Osteocyte (in vitro differentiated cells): ENCODE measurements around the gene ZNF813. TPM values are rescaled to one million over a fixed set of nuclear protein-coding genes. Genes with fewer than 3 reads are reported as not detected.

Experiments used
- DNase-seq: peaks from one replicate; pipeline ENCODE4 v3.0.0; 2021; ENCODE audit warnings: mixed read lengths; ENCODE audit not compliant: unreplicated experiment; ENCODE audit errors: extremely low spot score
- H3K27ac Mint-ChIP-seq: one replicate; pipeline ENCODE4 v1.8.0; 2021; ENCODE audit warnings: mild to moderate bottlenecking, mixed read lengths; ENCODE audit not compliant: unreplicated experiment
- H3K27me3 Mint-ChIP-seq: one replicate; pipeline ENCODE4 v1.8.0; 2021; ENCODE audit warnings: mixed read lengths; ENCODE audit not compliant: unreplicated experiment
- H3K36me3 Mint-ChIP-seq: one replicate; pipeline ENCODE4 v1.8.0; 2021; ENCODE audit warnings: mixed read lengths; ENCODE audit not compliant: unreplicated experiment
- H3K4me1 Mint-ChIP-seq: one replicate; pipeline ENCODE4 v1.8.0; 2021; ENCODE audit warnings: mixed read lengths; ENCODE audit not compliant: unreplicated experiment
- H3K4me3 Mint-ChIP-seq: one replicate; pipeline ENCODE4 v1.8.0; 2021; ENCODE audit warnings: mild to moderate bottlenecking, moderate library complexity, mixed read lengths; ENCODE audit not compliant: unreplicated experiment
- H3K9me3 Mint-ChIP-seq: one replicate; pipeline ENCODE4 v1.8.0; 2021; ENCODE audit warnings: mixed read lengths; ENCODE audit not compliant: unreplicated experiment
- total RNA-seq: library from RNA; stranded (reverse); gene quantifications from 2 replicates; pipeline ENCODE4 v1.2.1, GENCODE V29; 2021
- TF ChIP-seq, protein P1 (sequence below): fragments of 200-600 bp; sonication (generic); IDR thresholded peaks from 2 replicates; pipeline ENCODE4 v1.5.0; 2021; ENCODE audit warnings: antibody characterized with exemption, mild to moderate bottlenecking, moderate library complexity

ZNF813 gene
- total RNA-seq, 1 donor from 2014 or later, result 4.5 TPM

DNA sequence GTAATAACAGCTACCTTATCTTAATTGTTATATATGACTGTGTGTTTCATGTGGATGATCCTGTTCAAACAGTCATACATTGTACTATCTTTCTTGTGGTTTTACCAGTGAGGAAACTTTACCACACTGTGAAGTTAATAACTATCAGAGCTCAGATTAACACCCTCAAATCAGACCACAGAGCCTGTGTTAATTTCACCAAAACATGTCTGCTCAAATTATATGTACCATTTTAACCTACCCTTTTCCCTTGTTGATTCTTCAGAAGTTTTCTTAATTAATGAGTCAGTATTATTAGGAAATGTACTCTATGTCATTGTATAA lies 68.7 kb downstream of the ZNF813 start:
- peak overlapping the region; percentile 10 for H3K4me3 Mint-ChIP-seq
- H3K27ac Mint-ChIP-seq, result no peak overlapping the region
- H3K9me3 Mint-ChIP-seq, result no peaks in the 10 kb centered on the region
- no peak for DNase-seq
- peaks cover 6% of the 10 kb centered on the region for H3K36me3 Mint-ChIP-seq
- H3K27me3 Mint-ChIP-seq, result no peaks in the 10 kb centered on the region
- H3K4me1 Mint-ChIP-seq, result peaks cover 9% of the 10 kb centered on the region
- TF ChIP-seq, protein P1, sequence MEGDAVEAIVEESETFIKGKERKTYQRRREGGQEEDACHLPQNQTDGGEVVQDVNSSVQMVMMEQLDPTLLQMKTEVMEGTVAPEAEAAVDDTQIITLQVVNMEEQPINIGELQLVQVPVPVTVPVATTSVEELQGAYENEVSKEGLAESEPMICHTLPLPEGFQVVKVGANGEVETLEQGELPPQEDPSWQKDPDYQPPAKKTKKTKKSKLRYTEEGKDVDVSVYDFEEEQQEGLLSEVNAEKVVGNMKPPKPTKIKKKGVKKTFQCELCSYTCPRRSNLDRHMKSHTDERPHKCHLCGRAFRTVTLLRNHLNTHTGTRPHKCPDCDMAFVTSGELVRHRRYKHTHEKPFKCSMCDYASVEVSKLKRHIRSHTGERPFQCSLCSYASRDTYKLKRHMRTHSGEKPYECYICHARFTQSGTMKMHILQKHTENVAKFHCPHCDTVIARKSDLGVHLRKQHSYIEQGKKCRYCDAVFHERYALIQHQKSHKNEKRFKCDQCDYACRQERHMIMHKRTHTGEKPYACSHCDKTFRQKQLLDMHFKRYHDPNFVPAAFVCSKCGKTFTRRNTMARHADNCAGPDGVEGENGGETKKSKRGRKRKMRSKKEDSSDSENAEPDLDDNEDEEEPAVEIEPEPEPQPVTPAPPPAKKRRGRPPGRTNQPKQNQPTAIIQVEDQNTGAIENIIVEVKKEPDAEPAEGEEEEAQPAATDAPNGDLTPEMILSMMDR, result no peak

DNA sequence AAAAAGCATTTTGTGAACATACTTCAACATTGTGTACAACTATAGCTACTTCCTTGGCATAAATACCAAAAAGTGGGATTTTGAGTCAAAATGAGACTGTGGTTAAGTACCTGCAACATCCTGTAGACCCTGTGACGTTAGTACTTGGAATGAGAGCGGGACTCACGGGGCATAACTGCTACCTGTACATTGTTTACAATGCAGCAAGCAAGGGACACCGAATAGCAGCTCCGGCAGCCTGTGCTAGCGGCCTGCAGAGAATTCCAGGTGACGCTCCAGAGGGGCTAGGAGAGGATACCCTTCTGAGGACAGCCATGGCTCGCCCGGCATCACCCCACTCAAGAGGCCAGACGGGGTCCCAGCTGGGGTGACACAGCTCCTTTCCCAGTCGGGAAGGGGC lies 69.6 kb downstream of the ZNF813 start:
- no peaks in the 10 kb centered on the region for H3K27me3 Mint-ChIP-seq
- no peak for DNase-seq
- H3K27ac Mint-ChIP-seq, result no peak overlapping the region
- peaks cover 9% of the 10 kb centered on the region for H3K4me1 Mint-ChIP-seq
- TF ChIP-seq, protein P1, result no peak
- H3K9me3 Mint-ChIP-seq, result no peaks in the 10 kb centered on the region
- H3K36me3 Mint-ChIP-seq, result peaks cover 6% of the 10 kb centered on the region
- peak overlapping the region; percentile 92 for H3K4me3 Mint-ChIP-seq

DNA sequence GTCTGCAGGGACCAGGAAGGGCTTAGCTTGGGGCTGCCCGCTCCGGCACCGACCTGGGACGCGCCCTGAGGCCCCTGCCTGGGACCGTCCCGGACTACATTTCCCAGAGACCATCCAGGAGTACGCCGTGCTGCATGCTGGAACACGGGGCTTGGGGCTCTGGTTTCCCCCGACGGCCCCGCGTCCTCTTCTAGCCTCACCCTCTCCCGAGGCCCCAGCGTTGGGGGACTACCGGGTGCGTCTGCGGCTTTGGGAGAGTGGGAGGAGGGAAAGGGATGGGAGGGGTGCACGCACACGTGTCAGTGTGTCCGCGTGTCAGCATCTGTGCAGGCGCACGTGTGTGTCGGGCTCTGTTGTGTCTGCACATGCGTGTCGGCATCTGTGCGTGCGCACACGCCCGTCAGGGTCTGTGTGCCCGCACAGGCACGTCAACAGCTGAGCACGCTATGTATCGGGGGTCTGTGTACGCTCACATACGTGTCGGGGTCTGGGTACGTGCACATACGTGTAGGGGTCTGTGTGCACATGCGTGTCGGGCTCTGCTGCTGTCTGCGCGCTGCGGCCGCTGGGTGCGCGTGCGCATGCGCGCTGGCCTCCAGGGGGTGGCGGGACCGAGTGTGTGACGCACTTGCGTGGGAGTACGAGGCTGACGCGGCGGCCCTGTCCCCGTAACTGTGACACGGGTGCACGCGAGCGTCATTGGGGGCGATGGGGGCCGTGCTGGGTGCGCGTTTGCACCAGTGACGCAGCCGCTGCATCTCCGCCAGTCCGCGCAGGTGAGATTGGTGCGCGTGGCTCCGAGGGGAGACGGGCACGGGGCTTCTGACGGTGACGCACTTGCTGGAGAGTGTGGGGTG lies 70.2 kb downstream of the ZNF813 start, which contains the start of gene ZNF331:
ZNF331 (plus strand) TSS at position 625 of the 857 bp plus-strand sequence. CDS start 31,232 bp downstream, outside the sequence.
- Mint-ChIP-seq H3K36me3 (peaks cover 8% of the 10 kb centered on the region), H3K4me3 (peak within 1 kb of the TSS; percentile 92), H3K4me1 (peaks cover 9% of the 10 kb centered on the region), H3K9me3 (no peaks in the 10 kb centered on the region), H3K27ac (peak within 1 kb of the TSS; percentile 80), H3K27me3 (no peaks in the 10 kb centered on the region)
- TF ChIP-seq, protein P1, result peak; percentile 35
- DNase-seq, result peak; percentile 92

DNA sequence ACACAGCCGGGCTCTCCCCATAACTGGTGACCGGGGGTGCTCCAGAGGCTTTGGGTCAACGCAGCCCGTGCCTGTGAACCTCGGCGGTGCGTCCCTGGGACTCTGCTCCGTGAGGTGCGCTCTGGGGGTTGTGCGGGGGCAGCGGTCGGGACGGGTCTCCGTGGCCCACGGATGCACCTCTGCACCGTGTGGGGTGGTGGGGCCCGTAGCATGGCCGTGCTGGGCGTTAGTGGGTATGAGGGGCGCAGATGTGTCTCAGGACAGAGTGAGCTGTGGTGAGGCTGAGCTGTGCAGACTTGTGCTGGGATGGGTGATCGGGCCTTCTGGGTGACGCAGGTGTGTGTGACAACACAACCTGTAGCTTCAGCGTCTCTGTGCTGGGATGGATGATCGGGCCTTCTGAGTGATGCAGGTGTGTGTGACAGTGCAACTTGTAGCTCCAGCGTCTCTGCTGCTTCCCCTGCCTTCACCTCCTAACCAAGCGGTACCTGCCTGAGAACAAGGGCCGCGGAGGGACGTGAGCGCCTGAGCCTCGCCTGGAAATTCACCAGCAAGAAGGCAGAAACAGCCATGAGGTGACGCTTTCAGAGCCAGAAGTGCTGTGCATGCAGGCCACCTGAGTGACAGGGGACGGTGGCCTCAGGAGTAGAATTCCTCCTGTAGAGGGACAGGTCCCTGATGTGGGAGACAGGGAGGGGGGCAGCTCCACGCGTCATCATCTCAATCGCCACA lies 71.0 kb downstream of the ZNF813 start:
- peaks cover 8% of the 10 kb centered on the region for H3K36me3 Mint-ChIP-seq
- H3K4me1 Mint-ChIP-seq, result peaks cover 9% of the 10 kb centered on the region
- TF ChIP-seq, protein P1, result no peak
- H3K9me3 Mint-ChIP-seq, result no peaks in the 10 kb centered on the region
- peak overlapping the region; percentile 92 for H3K4me3 Mint-ChIP-seq
- H3K27me3 Mint-ChIP-seq, result no peaks in the 10 kb centered on the region
- peak overlapping the region; percentile 80 for H3K27ac Mint-ChIP-seq
- peak; percentile 81 for DNase-seq

DNA sequence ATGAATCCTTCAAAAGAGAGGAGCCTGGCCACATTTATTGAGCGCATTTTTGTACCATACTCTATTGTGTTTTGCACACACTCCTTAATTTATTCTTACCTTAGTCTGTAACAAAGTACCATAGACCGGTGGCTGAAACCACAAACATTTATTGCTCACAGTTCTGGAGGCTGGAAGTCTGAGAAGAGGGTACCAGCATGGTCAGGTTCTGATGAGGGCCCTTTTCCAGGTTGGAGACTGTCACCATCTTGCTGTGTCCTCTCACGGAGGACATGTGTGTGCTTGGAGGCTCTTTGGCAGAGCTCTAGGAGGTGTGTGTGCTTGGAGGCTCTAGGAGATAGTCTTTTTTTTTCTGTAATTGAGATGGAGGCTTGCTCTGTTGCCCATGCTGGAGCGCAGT lies 72.6 kb downstream of the ZNF813 start:
- no peaks in the 10 kb centered on the region for H3K27me3 Mint-ChIP-seq
- H3K27ac Mint-ChIP-seq, result no peak overlapping the region
- no peak for DNase-seq
- peaks cover 10% of the 10 kb centered on the region for H3K4me1 Mint-ChIP-seq
- peaks cover 14% of the 10 kb centered on the region for H3K36me3 Mint-ChIP-seq
- H3K4me3 Mint-ChIP-seq, result no peak overlapping the region
- TF ChIP-seq, protein P1, result no peak
- H3K9me3 Mint-ChIP-seq, result no peaks in the 10 kb centered on the region
